Stimulated activated CD8-positive, alpha-beta memory T cell treated with anti-CD3 and anti-CD28 coated beads, Interleukin-4, amount 100 ng/mL, for 48 hours (primary cell): ENCODE data around the gene ITPRIP.

ENCODE experiments used
- DNase-seq: peaks from one replicate; pipeline ENCODE4 v3.0.0-alpha.2; 2020

Gene ITPRIP

DNA sequence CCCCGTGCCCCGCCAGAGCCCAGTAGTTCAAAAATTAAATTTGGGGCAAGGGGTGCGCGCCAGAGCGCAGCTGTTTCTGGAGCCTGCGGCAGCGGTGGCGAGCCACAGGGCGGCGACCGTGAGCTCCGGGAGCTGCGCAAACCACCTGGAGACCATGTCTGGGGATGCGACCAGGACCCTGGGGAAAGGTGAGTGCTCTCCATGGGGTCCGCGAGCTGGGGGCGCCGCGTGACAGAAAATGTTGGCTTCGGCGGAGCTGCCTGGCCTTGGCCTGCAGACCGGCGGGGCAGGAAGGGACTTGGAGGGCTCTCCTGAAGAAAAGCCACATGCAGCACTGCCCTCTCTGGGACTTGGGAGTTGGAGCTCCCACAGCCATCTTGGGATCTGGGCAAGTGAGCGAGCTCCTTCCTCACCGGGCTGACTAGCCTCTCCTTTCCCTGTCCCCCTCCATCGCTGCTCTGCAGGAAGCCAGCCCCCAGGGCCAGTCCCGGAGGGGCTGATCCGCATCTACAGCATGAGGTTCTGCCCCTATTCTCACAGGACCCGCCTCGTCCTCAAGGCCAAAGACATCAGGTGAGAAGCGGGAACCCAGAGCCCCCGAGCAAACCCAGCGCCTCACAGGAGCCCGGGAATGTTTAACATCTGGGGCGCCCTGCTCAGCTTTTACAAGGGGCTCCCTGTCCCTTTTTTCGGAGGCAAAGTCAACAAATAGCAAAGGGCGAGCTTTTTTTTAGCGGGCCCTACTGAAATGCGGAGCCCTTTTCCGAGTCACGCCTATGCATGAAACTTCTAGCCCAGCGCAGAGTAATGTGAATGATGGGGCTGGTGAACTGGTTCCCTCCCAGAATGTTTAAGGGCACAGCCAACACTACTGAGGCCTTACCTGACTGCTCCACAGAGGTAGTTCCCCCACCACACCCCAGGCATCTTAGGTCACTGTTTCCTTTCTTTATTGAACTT, 63.2 kb downstream of the ITPRIP start:
- peak; percentile 71 for DNase-seq

DNA sequence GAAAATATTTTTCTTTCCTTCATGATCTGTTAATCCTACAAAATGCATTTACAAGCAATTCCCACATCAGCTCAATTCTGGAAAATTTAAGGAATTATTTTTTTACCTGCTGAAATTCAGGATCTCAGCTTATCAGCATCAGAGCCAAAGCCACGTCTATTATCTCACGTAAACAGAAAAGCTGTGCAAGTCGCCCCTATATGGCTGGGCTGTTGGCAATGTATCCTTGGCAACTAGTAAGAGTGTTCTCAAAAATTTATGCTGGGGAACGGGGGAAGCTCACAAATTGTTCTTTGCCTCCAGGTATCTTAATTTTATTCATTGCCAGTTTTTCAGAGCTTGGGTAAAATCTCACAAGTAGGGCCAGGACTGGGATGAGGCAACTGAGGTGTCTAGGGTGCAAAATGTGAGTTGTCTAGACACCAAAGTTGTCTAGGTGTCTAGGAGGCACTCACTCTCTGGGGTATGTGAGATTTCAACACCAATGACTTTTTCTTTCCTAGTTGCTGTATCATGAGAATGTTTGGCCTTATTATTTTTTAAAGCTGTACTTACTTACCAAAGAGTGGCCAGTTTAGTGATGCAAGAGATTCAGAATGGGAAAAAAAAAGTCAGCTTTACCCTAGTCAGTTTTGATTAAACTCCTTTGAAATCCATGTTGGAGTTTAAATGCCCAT, 64.2 kb downstream of the ITPRIP start:
- no peak for DNase-seq

DNA sequence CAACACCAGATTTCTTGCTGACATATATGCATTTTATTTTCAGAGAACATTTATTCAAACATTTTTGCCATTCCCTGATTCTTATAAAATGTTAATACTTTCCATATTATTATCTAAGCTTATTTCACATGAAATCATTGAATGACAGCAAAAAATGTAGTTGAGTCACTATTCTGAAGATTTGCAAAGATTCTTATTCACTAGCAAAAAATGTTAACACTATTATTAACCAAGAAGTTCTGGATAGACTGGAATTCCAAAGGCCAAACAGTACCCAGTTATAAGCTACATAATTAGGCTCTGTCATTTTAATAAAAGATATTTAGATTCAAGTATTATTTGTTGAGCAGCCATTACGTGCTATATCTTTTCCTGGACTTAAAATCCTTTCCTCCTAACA, 65.0 kb downstream of the ITPRIP start:
- no peak for DNase-seq

DNA sequence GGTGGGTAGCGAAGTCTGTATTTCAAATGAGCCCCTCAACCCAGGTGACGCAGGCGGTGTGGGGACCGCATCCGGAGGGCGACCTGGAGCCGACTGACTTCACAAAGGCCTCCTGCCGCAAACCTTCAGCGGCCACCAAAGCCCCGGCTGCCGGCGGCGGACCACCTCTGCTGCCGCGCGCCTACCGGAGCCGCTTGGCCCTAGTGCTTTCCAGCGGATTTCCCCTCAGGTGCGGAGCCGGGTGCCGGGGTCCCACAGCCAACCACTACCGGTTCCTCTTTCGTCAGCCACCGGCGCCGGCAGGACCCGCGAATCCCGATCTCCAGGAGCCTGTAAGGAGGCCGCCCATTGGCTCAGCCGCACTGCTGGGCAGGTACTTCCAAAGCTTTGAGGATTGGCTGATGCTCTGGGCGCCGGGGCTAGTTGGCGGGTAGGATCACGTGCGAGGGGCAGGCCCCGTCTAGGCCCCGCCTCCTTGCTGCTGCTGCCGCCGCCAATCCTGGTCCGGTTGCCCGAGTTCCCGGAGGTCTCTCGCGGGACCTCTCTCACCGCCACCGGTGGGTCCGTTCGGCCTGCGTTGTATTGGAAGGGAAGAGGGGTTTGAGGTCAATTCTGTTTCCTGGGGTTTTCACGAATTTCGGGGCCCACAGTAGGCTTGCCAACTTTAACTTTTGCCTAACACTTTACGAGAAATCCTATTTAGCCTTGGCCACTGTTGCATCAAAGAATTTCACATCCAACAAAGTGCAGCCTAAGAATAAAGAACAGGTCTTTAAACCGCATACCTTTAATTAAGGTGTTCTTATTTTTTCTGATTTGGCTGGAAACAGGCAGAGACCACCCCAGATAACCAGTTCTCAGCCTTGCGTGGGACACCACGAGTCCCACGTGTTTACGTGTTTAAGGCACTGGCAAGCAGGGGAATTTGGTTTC, 69.3 kb downstream of the ITPRIP start, which contains the start of gene GSTO2:
Gene GSTO2 (plus strand): TSS at position 472 of the 933 bp plus-strand sequence. CDS start 5,732 bp downstream, outside the sequence.
- peak; percentile 98 for DNase-seq

DNA sequence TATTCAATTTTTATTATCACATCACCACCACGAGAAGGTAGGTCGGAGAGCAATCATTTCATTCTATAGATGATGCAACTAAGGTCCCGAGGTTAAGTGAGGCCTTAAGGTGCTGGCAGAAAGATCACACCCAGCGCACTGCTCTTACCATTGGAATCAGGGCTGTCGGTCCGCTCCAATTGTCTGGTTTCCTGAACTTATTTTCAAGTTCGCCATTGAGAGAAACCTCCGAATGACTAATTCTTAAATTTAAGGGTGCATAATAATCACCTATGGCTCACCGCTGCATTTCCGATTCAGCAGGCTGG, 69.9 kb downstream of the ITPRIP start:
- no peak for DNase-seq

DNA sequence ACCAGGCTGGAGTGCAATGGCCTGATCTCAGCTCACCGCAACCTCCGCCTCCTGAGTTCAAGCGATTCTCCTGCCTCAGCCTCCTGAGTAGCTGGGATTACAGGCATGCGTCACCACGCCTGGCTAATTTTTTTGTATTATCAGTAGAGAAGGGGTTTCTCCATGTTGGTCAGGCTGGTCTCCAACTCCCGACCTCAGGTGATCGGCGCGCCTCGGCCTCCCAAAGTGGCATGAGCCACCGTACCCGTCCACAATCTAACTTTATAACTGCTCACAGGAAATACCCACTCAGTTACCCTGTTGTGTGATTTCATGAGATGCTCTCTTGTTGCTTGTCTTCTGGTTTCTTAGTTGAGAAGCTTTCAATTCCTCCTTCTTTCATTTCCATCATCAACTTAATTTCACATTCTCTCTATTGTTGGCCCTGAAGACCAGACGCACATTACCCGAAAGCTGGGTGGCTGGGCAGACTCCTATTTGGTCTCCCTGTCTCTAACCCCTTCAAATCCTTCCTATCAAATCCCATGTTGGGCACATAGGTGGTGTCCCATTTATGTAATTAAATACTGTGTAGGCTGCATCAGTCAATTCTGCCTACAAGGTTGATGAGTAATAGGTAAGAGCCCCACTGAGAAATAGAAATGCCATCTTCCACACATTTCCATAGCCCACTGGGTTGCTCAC, 70.4 kb downstream of the ITPRIP start:
- DNase-seq, result peak; percentile 59

DNA sequence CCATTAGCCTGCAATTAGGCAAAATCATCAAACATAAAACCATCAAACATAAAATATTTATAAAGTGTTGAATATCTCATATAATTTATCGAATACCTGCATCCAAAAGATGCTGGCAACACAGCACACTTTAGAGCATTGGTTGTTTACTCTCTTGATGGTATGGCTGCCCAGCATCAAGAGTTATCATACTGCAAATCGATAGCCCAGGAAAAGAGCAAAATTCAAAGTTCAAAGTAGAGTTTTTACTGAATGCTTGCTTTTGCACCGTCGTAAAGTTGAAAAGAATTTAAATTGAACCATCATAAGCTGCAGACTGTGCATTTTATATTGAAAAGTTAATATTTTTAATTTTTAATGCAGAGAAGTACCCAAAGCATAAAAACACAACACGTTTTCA, 73.5 kb downstream of the ITPRIP start:
- no peak for DNase-seq

DNA sequence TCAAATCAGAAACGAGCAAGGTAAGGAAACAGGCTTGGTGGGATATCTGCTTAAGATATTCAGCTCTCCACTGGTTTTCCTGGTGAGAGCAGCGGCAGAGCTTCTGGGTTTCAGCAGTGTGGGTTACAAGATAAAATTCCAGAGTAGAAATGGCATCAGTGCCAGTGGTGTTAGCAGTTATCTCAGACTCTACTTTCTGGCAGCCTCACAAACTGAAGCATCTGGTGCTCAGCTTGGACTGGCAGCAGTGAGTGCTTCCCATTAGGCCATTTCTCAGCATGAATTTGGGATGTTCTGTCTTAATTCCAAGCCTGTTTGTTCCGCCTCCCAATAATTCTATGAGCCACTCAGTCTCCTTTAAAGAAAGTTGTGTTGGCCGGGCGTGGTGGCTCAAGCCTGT, 76.2 kb downstream of the ITPRIP start:
- no peak for DNase-seq

DNA sequence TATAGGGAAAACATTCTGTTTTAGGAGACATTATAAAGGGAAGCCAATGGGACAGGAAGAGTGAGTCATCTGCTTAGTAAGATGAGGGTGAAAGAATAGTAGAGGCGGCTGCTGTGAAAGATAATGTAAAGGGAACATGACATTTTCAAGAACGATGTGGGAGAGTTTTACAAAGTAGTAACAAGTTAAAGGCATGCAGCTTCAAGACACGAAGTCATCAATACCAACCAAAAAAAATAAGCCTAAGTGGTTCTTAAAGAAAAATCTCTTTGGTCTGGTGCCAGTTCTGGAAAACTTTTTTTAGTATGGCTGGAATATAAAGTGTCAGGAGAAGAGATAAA, 77.5 kb downstream of the ITPRIP start:
- DNase-seq, result no peak

DNA sequence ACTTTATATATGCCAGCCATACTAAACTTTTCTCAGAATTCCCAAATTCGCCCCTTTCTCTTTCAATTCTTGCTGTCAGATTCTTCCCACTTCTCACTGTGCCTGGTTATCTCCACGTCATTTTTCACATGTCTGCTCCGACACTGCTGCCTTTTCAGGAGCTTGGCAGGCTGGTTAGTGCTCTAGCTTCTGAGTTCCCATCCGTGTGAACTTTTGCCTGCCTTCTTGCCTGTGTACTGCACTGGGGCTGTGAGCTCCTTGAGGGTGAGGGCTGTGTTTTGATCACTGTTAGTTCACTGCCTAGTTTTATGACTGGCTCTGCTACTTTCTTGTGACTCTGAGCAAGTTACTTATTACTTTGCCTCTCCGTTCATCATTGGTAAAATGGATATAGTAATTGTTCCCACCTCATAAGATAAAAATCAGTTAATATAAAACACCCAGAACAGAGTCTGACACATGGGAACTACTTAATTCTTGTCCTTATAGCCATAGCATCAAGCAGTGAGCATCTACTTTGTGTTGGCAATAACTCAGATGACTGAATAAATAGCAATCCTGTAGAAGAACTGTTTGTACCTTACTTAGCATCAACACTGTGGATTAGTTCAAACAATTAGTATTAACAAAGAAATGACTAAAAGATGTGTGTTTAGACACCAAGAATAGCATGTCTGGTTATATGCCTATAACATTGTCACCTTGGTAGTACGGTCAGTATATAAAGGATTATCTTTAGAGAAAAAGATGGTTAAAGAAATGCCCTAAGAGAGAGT, 78.1 kb downstream of the ITPRIP start:
- no peak for DNase-seq
